K562 (cell line): ENCODE measurements around the gene TADA2A. TPM values are rescaled to one million over a fixed set of nuclear protein-coding genes. Genes with fewer than 3 reads are reported as not detected.
A peak's percentile ranks its signal among the peaks of the same experiment; 100 is the strongest.

ENCODE experiments used
- CEBPZ ChIP-seq: fragments of 150-350 bp; IDR thresholded peaks from 2 replicates; pipeline ENCODE4 v1.6.1; 2014; ENCODE audit warnings: low read depth, mild to moderate bottlenecking, low read length, borderline replicate concordance
- HNRNPUL1 ChIP-seq: fragments of 200-400 bp; formaldehyde crosslinking; IDR thresholded peaks from 2 replicates; pipeline ENCODE4 v1.6.1; 2017; ENCODE audit warnings: low read length
- MED1 ChIP-seq: sonication (generic); formaldehyde crosslinking; IDR thresholded peaks from 2 replicates; pipeline ENCODE4 v1.8.1; 2023; ENCODE audit warnings: missing genetic modification reagents, borderline replicate concordance
- MXI1 ChIP-seq: IDR thresholded peaks from 2 replicates; pipeline ENCODE4 v1.6.1; 2011; ENCODE audit warnings: low read depth, mild to moderate bottlenecking, improper control_type of control experiment, low read length
- SP1 ChIP-seq: sonication (generic); formaldehyde crosslinking; IDR thresholded peaks from 2 replicates; pipeline ENCODE4 v1.8.1; 2022; ENCODE audit warnings: mild to moderate bottlenecking, missing genetic modification reagents
- SRSF3 ChIP-seq: fragments of 200-400 bp; formaldehyde crosslinking; IDR thresholded peaks from 2 replicates; pipeline ENCODE4 v1.6.1; 2016; ENCODE audit warnings: mild to moderate bottlenecking, low read length, moderate library complexity; ENCODE audit not compliant: insufficient read depth
- TEAD2 ChIP-seq: fragments of 450-650 bp; IDR thresholded peaks from 2 replicates; pipeline ENCODE4 v1.6.1; 2016; ENCODE audit warnings: missing genetic modification characterization, control low read depth, missing compliant biosample characterization
- ZBTB1 ChIP-seq: sonication (generic); formaldehyde crosslinking; IDR thresholded peaks from 2 replicates; pipeline ENCODE4 v1.8.1; 2023; ENCODE audit warnings: missing genetic modification reagents, low read depth, mild to moderate bottlenecking, borderline replicate concordance
- ZNF232 ChIP-seq: sonication (generic); formaldehyde crosslinking; IDR thresholded peaks from 2 replicates; pipeline ENCODE4 v1.8.0; 2022; ENCODE audit warnings: mild to moderate bottlenecking, missing genetic modification reagents
- ZNF551 ChIP-seq: fragments of 250-450 bp; sonication (Bioruptor Pico); IDR thresholded peaks from 2 replicates; pipeline ENCODE4 v1.5.0; 2021; ENCODE audit warnings: mild to moderate bottlenecking, moderate library complexity
- polyA plus RNA-seq, 8 experiments: library from polyadenylated mRNA; depleted of rRNA in 4 of 8; stranded (reverse) in 5 of 8; unstranded in 3 of 8; fragments of >200 nt; fragmentation: Nextera tagmentation in 2 of 8; fragmentation: Illumina TruSeq in 1 of 8; extraction: Ambion mirVana in 2 of 8; extraction: Trizol in 1 of 8; gene quantifications; 2 replicates each; pipeline versions ENCODE4 v1.2.1 to v1.2.3, GENCODE V29; 2011 to 2014; ENCODE audit warnings: inconsistent platforms in 1 of 8, missing spikeins in 1 of 8
- total RNA-seq, 7 experiments: library from RNA; depleted of rRNA in 6 of 7; stranded (reverse); fragments of >200 nt in 6 of 7; fragmentation: Illumina TruSeq in 2 of 7; extraction: Trizol in 2 of 7; gene quantifications; 2 replicates each; pipeline versions ENCODE4 v1.2.1 to v1.2.3, GENCODE V29; 2011 to 2021; ENCODE audit warnings: low replicate concordance in 1 of 7
- TF ChIP-seq, protein P1 (sequence below): sonication (generic); formaldehyde crosslinking; IDR thresholded peaks from 2 replicates; pipeline ENCODE4 v1.8.0; 2023; ENCODE audit warnings: missing genetic modification reagents, mild to moderate bottlenecking, borderline replicate concordance
- TF ChIP-seq, protein P2 (sequence below), 2 experiments: fragments of 450-650 bp in 1 of 2; sonication (generic) in 1 of 2; formaldehyde crosslinking in 1 of 2; IDR thresholded peaks in 1 of 2; conservative IDR thresholded peaks in 1 of 2; 2 replicates each; pipeline versions ENCODE4 v1.6.1 to v1.8.1; 2016 to 2023; ENCODE audit warnings: mild to moderate bottlenecking in 2 of 2, moderate library complexity in 2 of 2, inconsistent platforms in 1 of 2, missing genetic modification reagents in 1 of 2
- TF ChIP-seq, protein P3 (sequence below): fragments of 250-450 bp; sonication (Bioruptor Pico); IDR thresholded peaks from 2 replicates; pipeline ENCODE4 v1.4.0; 2020; ENCODE audit warnings: mild to moderate bottlenecking, moderate library complexity, borderline replicate concordance

The TADA2A gene
- total and polyA plus RNA-seq, 9 of the 15 experiments (the other 6 are each of a cell fraction or from before 2014, with no cell fraction given) = 13.8 to 37.7 (median 25.0) TPM

DNA sequence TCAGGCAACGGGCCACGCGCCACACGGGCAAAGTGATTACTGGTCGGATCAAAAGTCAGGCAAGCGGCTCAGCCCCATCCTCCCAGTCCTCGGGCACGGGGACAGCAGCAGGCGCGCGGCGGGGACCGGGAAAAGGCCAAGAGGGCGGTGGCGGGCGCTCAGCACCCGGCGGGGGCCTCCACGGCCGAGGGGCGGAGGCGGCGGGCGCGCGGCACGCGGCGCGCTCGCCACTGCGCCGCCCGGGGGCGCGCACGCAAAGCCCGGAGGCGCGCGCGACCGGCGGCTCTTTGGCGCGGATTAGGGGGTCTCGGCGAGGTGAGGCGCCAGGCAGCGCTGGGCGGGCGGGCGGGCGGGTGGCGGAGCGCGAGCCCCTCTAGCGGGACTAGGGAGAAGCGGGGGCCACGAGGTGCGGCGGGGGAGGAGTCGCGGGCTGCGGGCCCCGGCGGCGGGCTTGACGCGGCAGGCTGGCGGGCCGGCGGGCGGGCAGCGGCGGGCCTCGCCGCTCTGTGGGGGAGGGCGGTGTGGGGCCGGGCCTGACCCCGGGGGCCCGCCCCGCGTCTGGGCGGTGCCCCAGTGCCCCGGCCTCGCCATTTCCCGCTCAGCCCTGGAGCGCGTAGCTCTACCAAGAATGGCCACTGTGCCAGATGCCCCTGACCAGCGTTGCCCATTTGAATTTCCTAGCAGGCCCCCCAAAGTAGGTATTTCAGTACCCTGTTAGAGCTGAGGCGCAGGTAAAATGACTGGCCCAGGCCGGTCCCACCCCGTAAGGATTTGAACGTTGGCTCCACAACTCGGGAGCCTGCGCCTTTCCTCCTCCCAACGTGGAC lies at the start of gene TADA2A, which contains the start of gene ACACA (continued):
- TF ChIP-seq CEBPZ (no peak), ZNF232 (CRISPR knock-in tag) (no peak), SP1 (CRISPR knock-in tag) (no peak), MXI1 (no peak), HNRNPUL1 (no peak), MED1 (CRISPR knock-in tag) (no peak), ZBTB1 (peak; percentile 34; the same call in 1 of the 2 replicates), SRSF3 (no peak), TEAD2 (tag) (no peak), ZNF551 (CRISPR knock-in tag) (no peak)
- TF ChIP-seq, protein P1, sequence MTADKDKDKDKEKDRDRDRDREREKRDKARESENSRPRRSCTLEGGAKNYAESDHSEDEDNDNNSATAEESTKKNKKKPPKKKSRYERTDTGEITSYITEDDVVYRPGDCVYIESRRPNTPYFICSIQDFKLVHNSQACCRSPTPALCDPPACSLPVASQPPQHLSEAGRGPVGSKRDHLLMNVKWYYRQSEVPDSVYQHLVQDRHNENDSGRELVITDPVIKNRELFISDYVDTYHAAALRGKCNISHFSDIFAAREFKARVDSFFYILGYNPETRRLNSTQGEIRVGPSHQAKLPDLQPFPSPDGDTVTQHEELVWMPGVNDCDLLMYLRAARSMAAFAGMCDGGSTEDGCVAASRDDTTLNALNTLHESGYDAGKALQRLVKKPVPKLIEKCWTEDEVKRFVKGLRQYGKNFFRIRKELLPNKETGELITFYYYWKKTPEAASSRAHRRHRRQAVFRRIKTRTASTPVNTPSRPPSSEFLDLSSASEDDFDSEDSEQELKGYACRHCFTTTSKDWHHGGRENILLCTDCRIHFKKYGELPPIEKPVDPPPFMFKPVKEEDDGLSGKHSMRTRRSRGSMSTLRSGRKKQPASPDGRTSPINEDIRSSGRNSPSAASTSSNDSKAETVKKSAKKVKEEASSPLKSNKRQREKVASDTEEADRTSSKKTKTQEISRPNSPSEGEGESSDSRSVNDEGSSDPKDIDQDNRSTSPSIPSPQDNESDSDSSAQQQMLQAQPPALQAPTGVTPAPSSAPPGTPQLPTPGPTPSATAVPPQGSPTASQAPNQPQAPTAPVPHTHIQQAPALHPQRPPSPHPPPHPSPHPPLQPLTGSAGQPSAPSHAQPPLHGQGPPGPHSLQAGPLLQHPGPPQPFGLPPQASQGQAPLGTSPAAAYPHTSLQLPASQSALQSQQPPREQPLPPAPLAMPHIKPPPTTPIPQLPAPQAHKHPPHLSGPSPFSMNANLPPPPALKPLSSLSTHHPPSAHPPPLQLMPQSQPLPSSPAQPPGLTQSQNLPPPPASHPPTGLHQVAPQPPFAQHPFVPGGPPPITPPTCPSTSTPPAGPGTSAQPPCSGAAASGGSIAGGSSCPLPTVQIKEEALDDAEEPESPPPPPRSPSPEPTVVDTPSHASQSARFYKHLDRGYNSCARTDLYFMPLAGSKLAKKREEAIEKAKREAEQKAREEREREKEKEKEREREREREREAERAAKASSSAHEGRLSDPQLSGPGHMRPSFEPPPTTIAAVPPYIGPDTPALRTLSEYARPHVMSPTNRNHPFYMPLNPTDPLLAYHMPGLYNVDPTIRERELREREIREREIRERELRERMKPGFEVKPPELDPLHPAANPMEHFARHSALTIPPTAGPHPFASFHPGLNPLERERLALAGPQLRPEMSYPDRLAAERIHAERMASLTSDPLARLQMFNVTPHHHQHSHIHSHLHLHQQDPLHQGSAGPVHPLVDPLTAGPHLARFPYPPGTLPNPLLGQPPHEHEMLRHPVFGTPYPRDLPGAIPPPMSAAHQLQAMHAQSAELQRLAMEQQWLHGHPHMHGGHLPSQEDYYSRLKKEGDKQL (CRISPR knock-in tag) = no peak
- TF ChIP-seq, protein P2, sequence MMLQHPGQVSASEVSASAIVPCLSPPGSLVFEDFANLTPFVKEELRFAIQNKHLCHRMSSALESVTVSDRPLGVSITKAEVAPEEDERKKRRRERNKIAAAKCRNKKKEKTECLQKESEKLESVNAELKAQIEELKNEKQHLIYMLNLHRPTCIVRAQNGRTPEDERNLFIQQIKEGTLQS (IDR thresholded peaks at IDR 0.05) = no peak
- TF ChIP-seq, protein P2 (CRISPR knock-in tag; conservative IDR thresholded peaks at IDR 0.05) = no peak
- TF ChIP-seq, protein P3, sequence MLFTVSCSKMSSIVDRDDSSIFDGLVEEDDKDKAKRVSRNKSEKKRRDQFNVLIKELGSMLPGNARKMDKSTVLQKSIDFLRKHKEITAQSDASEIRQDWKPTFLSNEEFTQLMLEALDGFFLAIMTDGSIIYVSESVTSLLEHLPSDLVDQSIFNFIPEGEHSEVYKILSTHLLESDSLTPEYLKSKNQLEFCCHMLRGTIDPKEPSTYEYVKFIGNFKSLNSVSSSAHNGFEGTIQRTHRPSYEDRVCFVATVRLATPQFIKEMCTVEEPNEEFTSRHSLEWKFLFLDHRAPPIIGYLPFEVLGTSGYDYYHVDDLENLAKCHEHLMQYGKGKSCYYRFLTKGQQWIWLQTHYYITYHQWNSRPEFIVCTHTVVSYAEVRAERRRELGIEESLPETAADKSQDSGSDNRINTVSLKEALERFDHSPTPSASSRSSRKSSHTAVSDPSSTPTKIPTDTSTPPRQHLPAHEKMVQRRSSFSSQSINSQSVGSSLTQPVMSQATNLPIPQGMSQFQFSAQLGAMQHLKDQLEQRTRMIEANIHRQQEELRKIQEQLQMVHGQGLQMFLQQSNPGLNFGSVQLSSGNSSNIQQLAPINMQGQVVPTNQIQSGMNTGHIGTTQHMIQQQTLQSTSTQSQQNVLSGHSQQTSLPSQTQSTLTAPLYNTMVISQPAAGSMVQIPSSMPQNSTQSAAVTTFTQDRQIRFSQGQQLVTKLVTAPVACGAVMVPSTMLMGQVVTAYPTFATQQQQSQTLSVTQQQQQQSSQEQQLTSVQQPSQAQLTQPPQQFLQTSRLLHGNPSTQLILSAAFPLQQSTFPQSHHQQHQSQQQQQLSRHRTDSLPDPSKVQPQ (CRISPR knock-in tag) = no peak
